Fibroblast of pulmonary artery (primary cell): Measurements from ENCODE around the gene BECN2.
"Not testable (repeated sequence)": the region's sequence is repeated elsewhere in the genome, so short reads cannot be mapped to it uniquely, and the experiment has no call there.

ENCODE experiments used
- DNase-seq: peaks from one replicate; pipeline ENCODE4 v3.0.0-alpha.2; 2010; ENCODE audit warnings: low read depth
- H3K4me3 ChIP-seq: replicated peaks from 2 replicates; pipeline ENCODE4 v1.5.1; 2011; ENCODE audit warnings: low read depth, mild to moderate bottlenecking, control low read depth, low read length, moderate library complexity
- CTCF ChIP-seq: IDR thresholded peaks from 2 replicates; pipeline ENCODE4 v1.5.1; 2011; ENCODE audit warnings: mild to moderate bottlenecking, control low read depth, low read length, inconsistent platforms; ENCODE audit errors: missing control alignments

Gene BECN2

GRCh38 chr1:241976229-241976628, 18.7 kb downstream of the BECN2 start:
- no peak for DNase-seq
- no peak overlapping the region for H3K4me3 ChIP-seq
- TF ChIP-seq CTCF, result no peak

- DNase-seq, result no peak
Measured at GRCh38 chr1:241979071-241979470, 21.5 kb downstream of the BECN2 start.

GRCh38 chr1:241979926-241980325, 22.4 kb downstream of the BECN2 start:
- TF ChIP-seq CTCF, result no peak
- no peak overlapping the region for H3K4me3 ChIP-seq
- DNase-seq, result no peak

More at GRCh38 chr1:241979071-241979470, 21.5 kb downstream of the BECN2 start:
- no peak for TF ChIP-seq CTCF
- no peak overlapping the region for H3K4me3 ChIP-seq

GRCh38 chr1:241985787-241986186, 28.2 kb downstream of the BECN2 start:
- peak; percentile 45 for DNase-seq
- no peak overlapping the region for H3K4me3 ChIP-seq
- TF ChIP-seq CTCF, result peak; percentile 55

GRCh38 chr1:241988389-241988930, 30.9 kb downstream of the BECN2 start:
- H3K4me3 ChIP-seq, DNase-seq: not testable (repeated sequence)

- DNase-seq, result peak; percentile 76
- TF ChIP-seq CTCF, result no peak
Measured at GRCh38 chr1:241990040-241990439, 32.5 kb downstream of the BECN2 start.

GRCh38 chr1:241992734-241993133, 35.2 kb downstream of the BECN2 start:
- no peak for TF ChIP-seq CTCF
- no peak for DNase-seq
- no peak overlapping the region for H3K4me3 ChIP-seq

More at GRCh38 chr1:241990040-241990439, 32.5 kb downstream of the BECN2 start:
- no peak overlapping the region for H3K4me3 ChIP-seq
